Measurements from ENCODE around the gene KBTBD12.

The KBTBD12 gene

GRCh38 chr3:127987309-127987995 lies 72.4 kb downstream of the KBTBD12 start:
- no peak for DNase-seq (ENCODE audit: low spot score)

GRCh38 chr3:127988770-127989557 lies 73.9 kb downstream of the KBTBD12 start:
- DNase-seq (ENCODE audit: low spot score) = no peak

- no peak for DNase-seq (ENCODE audit: low spot score)
These were observed 75.0 kb downstream of the KBTBD12 start for GRCh38 chr3:127990051-127990450.

- no peak for DNase-seq (ENCODE audit: low spot score)
These were observed 75.4 kb downstream of the KBTBD12 start for GRCh38 chr3:127990461-127990860.

GRCh38 chr3:127991251-127991650 lies 76.2 kb downstream of the KBTBD12 start:
- DNase-seq (ENCODE audit: low spot score) = no peak

- no peak for DNase-seq (ENCODE audit: low spot score)
These were observed 76.6 kb downstream of the KBTBD12 start for GRCh38 chr3:127991681-127992080.

GRCh38 chr3:127992127-127992526 lies 77.1 kb downstream of the KBTBD12 start:
- no peak for DNase-seq (ENCODE audit: low spot score)

- DNase-seq (ENCODE audit: low spot score) = no peak
These were observed 79.0 kb downstream of the KBTBD12 start for GRCh38 chr3:127994011-127994410.

- no peak for DNase-seq (ENCODE audit: low spot score)
These were observed 82.0 kb downstream of the KBTBD12 start for GRCh38 chr3:127997016-127997415.

GRCh38 chr3:127997961-127998360 lies 82.9 kb downstream of the KBTBD12 start:
- DNase-seq (ENCODE audit: low spot score) = no peak

GRCh38 chr3:127998596-127998995 lies 83.6 kb downstream of the KBTBD12 start:
- DNase-seq (ENCODE audit: low spot score) = no peak

GRCh38 chr3:127999509-128000106 lies 84.6 kb downstream of the KBTBD12 start:
- no peak for DNase-seq (ENCODE audit: low spot score)

- DNase-seq (ENCODE audit: low spot score) = no peak
These were observed 86.5 kb downstream of the KBTBD12 start for GRCh38 chr3:128001576-128001975.

GRCh38 chr3:128004661-128005060 lies 89.6 kb downstream of the KBTBD12 start:
- no peak for DNase-seq (ENCODE audit: low spot score)

- DNase-seq (ENCODE audit: low spot score) = no peak
These were observed 91.3 kb downstream of the KBTBD12 start for GRCh38 chr3:128006061-128007032.

GRCh38 chr3:128007033-128007424 lies 92.0 kb downstream of the KBTBD12 start:
- DNase-seq (ENCODE audit: low spot score) = no peak

- DNase-seq (ENCODE audit: low spot score) = no peak
These were observed 95.2 kb downstream of the KBTBD12 start for GRCh38 chr3:128009952-128010846.

- DNase-seq (ENCODE audit: low spot score) = no peak
These were observed 96.1 kb downstream of the KBTBD12 start for GRCh38 chr3:128011140-128011539.

GRCh38 chr3:128012050-128012449 lies 97.0 kb downstream of the KBTBD12 start:
- no peak for DNase-seq (ENCODE audit: low spot score)

- no peak for DNase-seq (ENCODE audit: low spot score)
These were observed 99.5 kb downstream of the KBTBD12 start for GRCh38 chr3:128014548-128014947.

- no peak for DNase-seq (ENCODE audit: low spot score)
These were observed 101.5 kb downstream of the KBTBD12 start for GRCh38 chr3:128016502-128016901.
